HG02763 (cell line): ENCODE measurements around the gene LCP2.
"Not testable (repeated sequence)": the region's sequence is repeated elsewhere in the genome, so short reads cannot be mapped to it uniquely, and the experiment has no call there.

Experiments
- ATAC-seq: cut with Tn5 transposase; IDR thresholded peaks from one replicate; pipeline ENCODE4 v1.9.1; 2021; ENCODE audit warnings: mild to moderate bottlenecking, moderate library complexity; ENCODE audit not compliant: unreplicated experiment

LCP2 gene

DNA sequence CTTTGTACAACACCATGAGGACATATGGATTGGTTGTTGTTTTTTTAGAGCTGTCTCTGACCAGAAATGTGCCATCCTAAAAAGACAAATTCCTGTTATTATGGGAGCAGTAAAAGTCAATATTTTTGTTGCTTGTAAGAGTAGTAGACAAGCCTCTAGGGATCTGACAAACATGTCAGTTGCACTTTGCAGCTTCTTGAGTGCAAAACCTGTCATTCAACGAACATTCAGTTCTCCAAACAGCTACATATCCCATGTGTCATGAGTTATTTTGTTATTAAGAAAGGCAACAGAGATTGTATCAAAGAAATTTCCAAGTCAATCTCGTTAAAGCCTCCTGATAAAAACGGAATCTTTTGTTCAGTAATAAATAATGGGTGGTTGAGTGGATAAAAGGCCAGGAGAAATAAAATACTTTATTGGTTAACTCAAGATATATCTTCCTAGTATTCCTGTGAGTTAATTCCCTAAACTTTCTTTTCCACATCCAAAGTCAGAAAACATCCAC is 46.7 kb downstream of the LCP2 start:
- no peak for ATAC-seq

DNA sequence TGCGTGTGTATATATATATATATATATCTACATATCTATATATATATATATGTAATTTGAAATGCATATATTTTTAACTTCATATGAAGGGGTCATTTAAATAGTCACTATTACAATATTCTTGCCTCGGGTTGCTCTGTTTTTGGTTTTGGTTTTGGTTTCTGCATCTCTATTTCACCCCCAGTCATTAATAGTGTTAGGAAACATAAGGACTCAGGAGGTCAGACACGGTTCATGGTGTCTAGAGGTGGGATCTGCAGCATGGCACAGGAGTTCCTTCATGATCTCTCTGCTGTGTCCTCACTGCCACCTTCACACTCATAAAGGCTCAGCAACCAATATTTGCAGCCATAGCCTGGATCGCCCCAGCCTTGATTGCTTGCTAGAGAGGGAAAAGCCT is 48.2 kb downstream of the LCP2 start:
- ATAC-seq, result no peak

DNA sequence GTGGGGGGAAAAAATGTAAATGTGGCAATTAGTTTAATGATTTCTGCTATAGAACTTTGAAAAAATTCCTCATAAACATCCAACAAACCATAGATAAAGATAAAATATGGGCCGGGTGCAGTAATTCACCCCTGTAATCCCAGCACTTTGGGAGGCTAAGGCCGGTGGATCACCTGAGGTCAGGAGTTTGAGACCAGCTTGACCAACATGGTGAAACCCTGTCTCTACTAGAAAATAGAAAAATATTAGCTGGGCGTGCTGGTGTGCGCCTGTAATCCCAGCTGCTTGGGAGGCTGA is 48.7 kb downstream of the LCP2 start:
- not testable (repeated sequence) for ATAC-seq

DNA sequence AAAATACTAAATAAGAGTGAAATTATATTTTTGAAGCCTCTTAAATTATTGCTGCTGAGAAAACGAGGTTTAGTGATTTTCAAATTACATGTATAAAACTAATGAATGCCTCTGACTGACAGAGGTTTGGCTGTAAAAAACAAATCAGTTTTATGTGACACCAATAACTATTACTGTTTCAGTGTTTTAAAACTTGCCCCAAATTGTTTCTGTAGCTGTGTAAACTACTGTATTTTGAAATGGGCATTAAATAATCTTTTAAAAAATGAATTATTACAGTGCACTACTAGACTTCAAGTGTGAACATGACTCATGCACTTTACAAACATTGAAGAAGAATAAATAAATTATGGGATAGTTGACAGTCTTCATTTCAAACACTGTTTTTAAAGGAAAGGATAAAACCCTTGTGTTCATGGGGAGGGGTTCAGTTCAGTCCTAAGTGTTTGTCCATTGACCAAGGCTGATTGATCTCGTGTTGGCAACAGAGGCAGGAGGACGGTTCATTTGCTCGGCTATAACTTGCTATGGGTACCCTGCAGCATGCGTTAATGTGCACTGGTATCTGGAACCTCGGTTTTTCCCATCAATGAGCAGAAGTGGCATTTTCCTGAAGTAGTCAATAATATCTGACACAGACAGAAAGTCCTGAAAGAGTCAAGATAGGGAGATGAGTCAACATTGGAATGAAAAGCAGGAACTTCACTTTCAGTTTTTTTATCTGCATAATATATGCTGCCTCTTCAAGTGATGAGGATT is 49.2 kb downstream of the LCP2 start:
- no peak for ATAC-seq

- ATAC-seq, result no peak
Measured at GRCh38 chr5:170247363-170247762, 50.2 kb downstream of the LCP2 start.

DNA sequence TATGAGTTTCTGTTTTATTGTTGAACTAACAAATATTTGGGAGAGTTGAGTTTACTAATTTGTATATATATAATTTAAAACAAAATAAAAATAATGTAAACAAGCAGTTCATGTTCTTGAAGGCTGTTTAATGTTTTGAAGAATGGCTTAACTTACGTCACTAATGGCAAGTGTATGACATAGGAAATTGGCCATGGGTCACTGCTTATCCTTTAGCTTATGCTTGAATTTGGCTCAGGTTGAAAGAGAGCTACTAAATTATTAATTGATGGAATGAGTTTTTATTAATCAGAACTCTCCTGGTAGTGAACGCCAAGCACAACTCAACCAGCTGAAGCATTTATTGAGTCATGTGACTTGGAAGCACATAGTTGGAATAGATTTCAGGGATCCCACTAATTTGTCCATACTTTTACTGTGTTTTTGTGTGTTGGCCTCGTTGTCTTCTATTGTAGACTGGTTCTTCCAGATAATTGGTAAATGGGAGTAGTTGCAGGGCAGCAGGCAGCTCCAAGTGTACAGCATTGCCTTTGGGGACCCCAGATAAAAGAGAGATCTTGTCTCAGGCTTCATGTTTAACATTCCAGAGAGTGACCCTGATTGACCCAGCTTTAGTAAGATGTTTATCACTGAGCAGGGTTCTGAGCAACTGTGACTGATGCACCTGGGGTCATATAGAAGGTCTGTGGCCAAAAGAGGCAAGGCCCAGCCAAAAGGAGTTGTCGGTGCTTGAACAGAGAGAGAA is 51.3 kb downstream of the LCP2 start:
- no peak for ATAC-seq

GRCh38 chr5:170245436-170245835 is 52.1 kb downstream of the LCP2 start:
- ATAC-seq, result not testable (repeated sequence)

DNA sequence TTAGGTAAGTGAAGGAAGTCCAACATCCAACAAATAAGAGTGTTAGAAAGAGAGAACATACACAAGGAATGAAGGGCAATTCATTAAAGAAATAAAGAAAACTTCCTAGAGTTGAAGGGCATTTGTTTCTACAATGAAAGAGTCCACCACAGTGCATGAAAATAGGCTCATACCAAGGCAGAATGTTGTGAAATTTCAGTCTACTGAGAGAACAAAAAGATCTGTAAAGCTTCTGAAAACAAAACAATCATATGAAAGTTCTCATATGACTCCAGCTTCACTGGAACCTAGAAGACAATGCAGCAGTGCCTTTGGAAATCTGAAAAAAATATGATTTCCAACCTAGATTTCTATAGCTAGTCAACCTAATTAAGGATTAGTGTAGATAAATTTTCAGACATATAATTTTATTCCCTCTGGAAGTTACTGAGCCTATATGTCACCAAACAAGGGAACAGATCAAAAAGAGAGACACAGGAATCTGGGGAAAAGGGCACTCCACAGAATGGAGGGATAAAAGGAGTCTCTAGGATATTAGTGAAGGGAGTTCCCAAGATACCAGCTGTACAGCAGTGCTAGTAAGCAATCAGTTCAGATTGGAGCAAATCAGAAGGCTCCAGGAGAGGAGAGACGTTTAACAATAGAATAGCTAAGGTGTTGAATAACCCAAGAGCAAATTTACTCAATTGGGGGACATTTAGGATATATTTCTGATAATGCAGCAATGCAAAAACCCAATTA is 59.0 kb downstream of the LCP2 start:
- no peak for ATAC-seq

GRCh38 chr5:170235876-170236864 is 61.4 kb downstream of the LCP2 start:
- no peak for ATAC-seq

- ATAC-seq, result no peak
Measured at GRCh38 chr5:170233358-170233892, 64.2 kb downstream of the LCP2 start.

DNA sequence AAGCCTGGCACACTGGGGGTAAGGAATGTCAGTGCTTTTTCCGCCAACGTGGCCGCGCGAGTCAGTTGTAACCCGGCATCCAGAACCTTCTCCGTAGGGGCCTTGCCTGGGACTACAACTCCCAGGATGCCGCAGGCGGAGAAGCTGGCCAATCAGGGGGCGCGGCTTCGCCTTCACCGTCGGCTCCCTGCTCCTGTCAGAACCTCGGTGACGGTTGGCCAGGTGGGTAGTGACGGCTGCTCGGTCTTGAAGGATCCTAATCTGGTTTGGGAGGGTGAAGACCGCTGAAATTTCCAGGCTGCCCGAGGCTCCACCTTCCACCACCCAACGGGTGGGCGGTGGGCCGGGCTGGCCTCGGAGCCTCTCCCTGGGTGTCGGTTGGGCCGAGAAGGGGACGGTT is 64.8 kb downstream of the LCP2 start, which contains the start of gene C5orf58:
TSS of gene C5orf58 (plus strand) at position 200 of the 400 bp plus-strand sequence. CDS start 1,992 bp downstream, outside the sequence.
- ATAC-seq, result no peak

- no peak for ATAC-seq
Measured at GRCh38 chr5:170228762-170229435, 68.7 kb downstream of the LCP2 start.

DNA sequence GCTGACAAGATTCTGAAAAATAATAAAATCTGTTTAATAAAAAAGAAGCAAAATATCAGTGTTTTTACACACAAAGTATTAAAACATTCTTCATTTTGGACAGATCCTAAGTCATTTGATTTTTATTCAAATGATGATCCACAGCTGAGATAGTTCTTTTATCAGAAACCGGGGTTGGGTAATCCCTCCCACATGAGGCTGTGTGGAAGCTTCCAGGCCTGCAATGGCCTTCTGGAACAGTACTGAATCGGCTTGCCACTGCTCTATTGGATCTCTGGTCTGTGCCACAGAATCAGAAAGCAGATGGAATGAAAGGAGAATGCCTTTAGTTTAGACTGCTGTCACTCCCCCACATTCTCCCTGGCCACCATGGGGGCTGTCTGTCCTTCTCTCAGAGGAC is 70.9 kb downstream of the LCP2 start:
- ATAC-seq, result no peak

- no peak for ATAC-seq
Measured at GRCh38 chr5:170226129-170226615, 71.4 kb downstream of the LCP2 start.

DNA sequence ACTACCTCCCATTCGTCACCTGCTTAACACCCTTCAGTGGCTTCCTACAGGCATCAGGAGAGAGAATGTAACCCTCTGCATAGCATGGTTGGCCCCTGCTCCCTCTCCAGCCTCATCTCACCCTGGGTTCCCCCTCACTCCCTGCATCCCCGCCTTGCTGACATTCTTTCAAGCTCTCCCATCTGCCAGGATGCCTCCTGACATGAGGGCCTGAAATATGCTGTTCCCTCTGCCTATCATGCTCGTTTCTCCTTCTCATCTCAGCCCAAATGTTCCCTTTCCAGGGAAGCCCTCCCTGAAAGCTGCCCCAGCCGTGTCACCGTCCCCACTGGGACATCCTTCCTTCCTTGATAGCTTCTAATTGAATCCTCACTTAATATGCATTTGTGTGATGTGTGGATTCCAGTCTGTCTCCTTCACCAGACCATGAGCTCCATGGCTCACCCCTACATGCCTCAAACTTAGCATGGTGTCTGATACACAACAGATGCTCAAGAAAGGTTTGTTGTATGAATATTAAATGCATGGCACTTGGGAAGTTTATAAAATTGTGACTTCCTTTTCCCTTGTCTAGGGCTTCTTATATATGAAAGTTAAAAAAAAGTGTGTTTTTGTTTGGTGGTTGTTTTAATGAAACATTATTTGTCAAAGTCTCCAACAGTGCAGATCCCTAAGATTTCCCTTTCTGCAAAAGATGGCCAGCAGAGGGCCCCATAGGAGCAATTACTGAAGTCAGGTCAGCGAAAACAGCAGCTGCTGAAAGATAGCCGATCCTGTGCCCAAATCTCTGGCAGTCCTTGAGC is 72.0 kb downstream of the LCP2 start:
- ATAC-seq, result no peak

GRCh38 chr5:170223906-170224305 is 73.7 kb downstream of the LCP2 start:
- ATAC-seq, result no peak

- ATAC-seq, result no peak
Measured at GRCh38 chr5:170223360-170223759, 74.2 kb downstream of the LCP2 start.

DNA sequence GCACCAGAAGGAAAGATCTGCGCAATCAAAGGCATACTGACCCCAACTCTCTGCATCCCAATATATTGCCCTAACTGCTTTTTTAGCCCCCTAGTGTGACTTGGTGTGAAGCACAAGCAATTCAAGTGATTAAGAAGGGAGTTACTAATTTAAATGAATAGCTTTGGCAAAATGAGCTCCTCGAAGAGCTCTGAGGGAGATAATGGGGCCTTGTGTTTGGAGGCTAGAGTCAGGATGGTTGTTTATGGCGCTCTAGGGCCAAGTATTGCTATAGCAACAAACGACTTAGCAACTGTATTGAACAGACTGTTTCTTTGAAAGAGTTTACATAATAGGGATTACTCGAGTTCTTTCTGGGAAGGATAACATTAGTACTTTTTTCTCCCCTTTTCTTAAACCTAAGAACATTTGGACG is 76.2 kb downstream of the LCP2 start:
- no peak for ATAC-seq

- no peak for ATAC-seq
Measured at GRCh38 chr5:170220191-170220590, 77.4 kb downstream of the LCP2 start.
